22Rv1 (cell line): ENCODE measurements around the gene KRTAP10-4.
"Not testable (repeated sequence)": the region's sequence is repeated elsewhere in the genome, so short reads cannot be mapped to it uniquely, and the experiment has no call there.

Experiments
- CTCF ChIP-seq: fragments of 450-650 bp; IDR thresholded peaks from 2 replicates; pipeline ENCODE4 v1.5.1; 2017; ENCODE audit warnings: mild to moderate bottlenecking
- ZFX ChIP-seq: fragments of 450-650 bp; IDR thresholded peaks from 2 replicates; pipeline ENCODE4 v1.6.1; 2017; ENCODE audit warnings: antibody characterized with exemption, borderline replicate concordance

GRCh38 chr21:44580231-44580821, 6.8 kb downstream of the KRTAP10-4 start, which contains the start of gene KRTAP10-5:
- TF ChIP-seq CTCF: peak; percentile 41
- not testable (repeated sequence) for TF ChIP-seq ZFX
